ENCODE data around the gene ZNHIT6. TPM values are rescaled to one million over a fixed set of nuclear protein-coding genes. Genes with fewer than 3 reads are reported as not detected.

ZNHIT6 gene
- polyA plus RNA-seq, 1 of the 3 experiments (the other 2 are of a cell fraction): 7.7 TPM

DNA sequence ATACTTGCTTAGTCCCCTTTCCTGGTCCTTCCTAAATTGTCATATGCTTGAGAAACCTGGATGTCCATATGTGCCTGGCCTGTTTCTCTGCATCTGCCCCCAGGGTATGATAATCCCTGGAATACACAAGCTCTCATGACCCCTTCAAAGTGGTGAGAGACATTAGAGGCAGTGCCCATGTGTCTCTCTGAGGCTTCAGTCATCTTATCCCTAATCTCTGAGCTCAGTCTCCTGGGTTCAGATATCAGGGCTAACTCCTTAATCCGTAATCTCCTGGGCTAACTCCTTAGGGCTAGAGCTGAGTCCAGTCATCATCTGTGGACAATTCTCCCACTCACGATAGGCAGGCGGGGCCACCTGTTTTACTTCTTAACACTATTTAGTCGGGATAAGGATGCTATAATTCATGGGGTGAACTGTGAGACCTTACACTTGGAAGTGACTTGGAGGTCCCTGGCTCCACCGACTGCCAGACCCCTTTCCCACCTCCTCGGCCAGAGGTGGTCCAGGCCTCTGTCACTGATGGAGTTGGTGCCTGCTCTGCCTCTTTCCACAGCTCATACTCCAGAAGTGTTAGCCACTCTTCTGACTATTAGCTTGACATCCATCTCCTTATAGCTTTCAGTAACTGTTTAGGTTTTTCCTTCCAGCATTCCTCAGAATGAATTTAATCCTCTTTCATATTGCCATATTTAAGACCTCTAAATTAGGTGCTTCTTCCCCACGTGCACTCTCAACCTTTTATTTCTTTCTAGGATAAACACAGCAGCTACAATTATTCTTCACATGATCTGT lies 105.0 kb downstream of the ZNHIT6 start:
- Histone ChIP-seq H4K20me1 (ENCODE audit: insufficient read depth) (no peaks in the 10 kb centered on the region), H3K79me2 (ENCODE audit: insufficient read depth) (no peaks in the 10 kb centered on the region), H3K4me3 (ENCODE audit: low read depth in 2 of 2, low read length in 1 of 2) (no peak overlapping the region), H3K27me3 (ENCODE audit: insufficient read depth) (no peaks in the 10 kb centered on the region), H2AFZ (ENCODE audit: low read depth) (no peak overlapping the region), H3K9me2 (no peaks in the 10 kb centered on the region), H3F3A (replicated peaks; ENCODE audit: insufficient read depth) (peaks cover 17% of the 10 kb centered on the region), H3K27ac (ENCODE audit: low read depth in 2 of 2, low read length in 1 of 2) (no peak overlapping the region), H3K4me2 (no peak overlapping the region), H3K9ac (no peak overlapping the region), H3K9me3 (no peaks in the 10 kb centered on the region), H3K4me1 (ENCODE audit: control insufficient read depth in 1 of 2, insufficient read depth in 2 of 2, low read depth in 1 of 2, low read length in 1 of 2) (peaks cover 0 to 22% of the 10 kb centered on the region in 2 experiments; a peak in 3 of 4 replicates), H3K36me3 (replicated peaks in 1 of 2; ENCODE audit: control insufficient read depth in 1 of 2, insufficient read depth in 2 of 2, low read length in 1 of 2) (no peaks in the 10 kb centered on the region)
- CTCF ChIA-PET: no interaction called here
- no peak for DNase-seq
- no peak for TF ChIP-seq SIN3A (IDR thresholded peaks at IDR 0.05; ENCODE audit: borderline replicate concordance, low read depth, low read length)
- no peak for TF ChIP-seq TAF1 (IDR thresholded peaks at IDR 0.05; ENCODE audit: borderline replicate concordance, low read depth, low read length)
- POLR2A ChIA-PET: no interaction called here
- WGBS (ENCODE audit: low lambda C conversion rate): 71% methylated on average over 7 of the region's 7 CpGs

DNA sequence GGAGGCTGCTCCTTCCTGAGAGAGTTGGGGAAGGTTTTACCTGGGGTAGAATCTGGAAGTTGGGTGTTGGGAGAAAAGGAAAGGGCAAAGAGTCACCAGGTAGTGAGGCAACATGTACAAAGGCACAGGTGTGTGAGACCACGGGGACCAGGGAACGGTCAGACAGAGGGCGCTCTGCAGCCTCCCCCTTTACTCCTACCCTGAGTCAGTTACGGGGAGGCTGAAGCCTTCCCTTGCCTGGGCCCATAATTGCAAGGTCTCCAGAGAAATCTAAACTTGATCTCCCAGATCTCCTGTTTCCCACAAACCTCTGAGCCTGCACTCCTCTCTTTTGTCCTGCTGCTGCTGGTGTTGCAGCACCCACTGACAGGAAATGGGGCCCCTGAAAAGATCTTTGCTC lies 105.7 kb downstream of the ZNHIT6 start:
- H3K9ac ChIP-seq: no peak overlapping the region
- no peak overlapping the region for H3K4me2 ChIP-seq
- no peaks in the 10 kb centered on the region for H3K9me3 ChIP-seq
- H3K27ac ChIP-seq (ENCODE audit: low read depth in 2 of 2, low read length in 1 of 2): no peak overlapping the region
- TF ChIP-seq, protein P1, sequence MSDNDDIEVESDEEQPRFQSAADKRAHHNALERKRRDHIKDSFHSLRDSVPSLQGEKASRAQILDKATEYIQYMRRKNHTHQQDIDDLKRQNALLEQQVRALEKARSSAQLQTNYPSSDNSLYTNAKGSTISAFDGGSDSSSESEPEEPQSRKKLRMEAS (IDR thresholded peaks at IDR 0.05; ENCODE audit: low read depth): no peak
- TF ChIP-seq RAD21 (IDR thresholded peaks at IDR 0.05; ENCODE audit: low read length) (no peak), GABPA (IDR thresholded peaks at IDR 0.05; ENCODE audit: low read depth) (no peak), CHD2 (IDR thresholded peaks at IDR 0.05; ENCODE audit: low read length, partially characterized antibody) (no peak), MEF2A (IDR thresholded peaks at IDR 0.05; ENCODE audit: borderline replicate concordance, low read depth) (no peak), JUND (IDR thresholded peaks at IDR 0.05) (no peak), EP300 (IDR thresholded peaks at IDR 0.05; ENCODE audit: borderline replicate concordance in 1 of 2, low read depth in 1 of 2, low read length in 1 of 2) (no peak), MXI1 (IDR thresholded peaks at IDR 0.05; ENCODE audit: low read depth, low read length) (no peak), SMC3 (IDR thresholded peaks at IDR 0.05; ENCODE audit: low read depth, low read length) (no peak), YY1 (IDR thresholded peaks at IDR 0.05; ENCODE audit: low read depth) (no peak), RFX5 (IDR thresholded peaks at IDR 0.05; ENCODE audit: low read length) (no peak), TCF12 (IDR thresholded peaks at IDR 0.05) (no peak), FOSL2 (IDR thresholded peaks at IDR 0.05; ENCODE audit: borderline replicate concordance, low read depth) (no peak), RCOR1 (IDR thresholded peaks at IDR 0.05; ENCODE audit: low read length) (no peak), GATA2 (CRISPR knock-in tag; IDR thresholded peaks at IDR 0.05) (no peak)
- TF ChIP-seq, protein P2, sequence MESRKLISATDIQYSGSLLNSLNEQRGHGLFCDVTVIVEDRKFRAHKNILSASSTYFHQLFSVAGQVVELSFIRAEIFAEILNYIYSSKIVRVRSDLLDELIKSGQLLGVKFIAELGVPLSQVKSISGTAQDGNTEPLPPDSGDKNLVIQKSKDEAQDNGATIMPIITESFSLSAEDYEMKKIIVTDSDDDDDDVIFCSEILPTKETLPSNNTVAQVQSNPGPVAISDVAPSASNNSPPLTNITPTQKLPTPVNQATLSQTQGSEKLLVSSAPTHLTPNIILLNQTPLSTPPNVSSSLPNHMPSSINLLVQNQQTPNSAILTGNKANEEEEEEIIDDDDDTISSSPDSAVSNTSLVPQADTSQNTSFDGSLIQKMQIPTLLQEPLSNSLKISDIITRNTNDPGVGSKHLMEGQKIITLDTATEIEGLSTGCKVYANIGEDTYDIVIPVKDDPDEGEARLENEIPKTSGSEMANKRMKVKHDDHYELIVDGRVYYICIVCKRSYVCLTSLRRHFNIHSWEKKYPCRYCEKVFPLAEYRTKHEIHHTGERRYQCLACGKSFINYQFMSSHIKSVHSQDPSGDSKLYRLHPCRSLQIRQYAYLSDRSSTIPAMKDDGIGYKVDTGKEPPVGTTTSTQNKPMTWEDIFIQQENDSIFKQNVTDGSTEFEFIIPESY (IDR thresholded peaks at IDR 0.05; ENCODE audit: borderline replicate concordance, low read depth): no peak
- H3F3A ChIP-seq (replicated peaks; ENCODE audit: insufficient read depth): peaks cover 10% of the 10 kb centered on the region
- no peaks in the 10 kb centered on the region for H4K20me1 ChIP-seq (ENCODE audit: insufficient read depth)
- no peak overlapping the region for H2AFZ ChIP-seq (ENCODE audit: low read depth)
- no peaks in the 10 kb centered on the region for H3K9me2 ChIP-seq
- no peaks in the 10 kb centered on the region for H3K36me3 ChIP-seq (replicated peaks in 1 of 2; ENCODE audit: control insufficient read depth in 1 of 2, insufficient read depth in 2 of 2, low read length in 1 of 2)
- DNase-seq: no peak
- H3K27me3 ChIP-seq (ENCODE audit: insufficient read depth): no peaks in the 10 kb centered on the region
- ChIA-PET CTCF (no interaction called here), POLR2A (no interaction called here)
- H3K4me3 ChIP-seq (ENCODE audit: low read depth in 2 of 2, low read length in 1 of 2): no peak overlapping the region
- H3K79me2 ChIP-seq (ENCODE audit: insufficient read depth): no peaks in the 10 kb centered on the region
- H3K4me1 ChIP-seq (ENCODE audit: control insufficient read depth in 1 of 2, insufficient read depth in 2 of 2, low read depth in 1 of 2, low read length in 1 of 2): peaks cover 0 to 15% of the 10 kb centered on the region in 2 experiments; a peak in 3 of 4 replicates
- 94% methylated on average over 3 of the region's 4 CpGs for WGBS (ENCODE audit: low lambda C conversion rate)

All from SK-N-SH (cell line).